SK-N-SH (cell line): ENCODE measurements around the gene PALLD.

Source experiments
- CTCF ChIP-seq: fragments of 200-600 bp; sonication (generic); IDR thresholded peaks from 2 replicates; pipeline ENCODE4 v1.6.1; 2017; ENCODE audit warnings: antibody characterized with exemption, mild to moderate bottlenecking, moderate library complexity
- EP300 ChIP-seq, 2 experiments: IDR thresholded peaks; 2 replicates each; pipeline versions ENCODE4 v1.4.0 to v1.6.1; 2012; ENCODE audit warnings: borderline replicate concordance in 1 of 2, low read depth in 1 of 2, low read length in 1 of 2
- FOXM1 ChIP-seq: IDR thresholded peaks from 2 replicates; pipeline ENCODE4 v1.4.0; 2012; ENCODE audit warnings: low read depth, mild to moderate bottlenecking
- GABPA ChIP-seq: IDR thresholded peaks from 2 replicates; pipeline ENCODE4 v1.4.0; 2012; ENCODE audit warnings: low read depth, mild to moderate bottlenecking
- JUND ChIP-seq: IDR thresholded peaks from 2 replicates; pipeline ENCODE4 v1.4.0; 2012
- MAX ChIP-seq: IDR thresholded peaks from 2 replicates; pipeline ENCODE4 v1.4.0; 2012; ENCODE audit warnings: low read depth
- NRF1 ChIP-seq: IDR thresholded peaks from 2 replicates; pipeline ENCODE4 v1.6.1; 2012; ENCODE audit warnings: low read depth, mild to moderate bottlenecking, low read length
- RCOR1 ChIP-seq: fragments of 150-350 bp; IDR thresholded peaks from 2 replicates; pipeline ENCODE4 v1.6.1; 2017; ENCODE audit warnings: antibody characterized with exemption, low read length
- REST ChIP-seq: IDR thresholded peaks from 2 replicates; pipeline ENCODE4 v1.6.1; 2012; ENCODE audit warnings: mild to moderate bottlenecking, low read depth, low read length, moderate library complexity
- RXRA ChIP-seq: IDR thresholded peaks from 2 replicates; pipeline ENCODE4 v1.4.0; 2012; ENCODE audit warnings: low read depth, mild to moderate bottlenecking, borderline replicate concordance

GRCh38 chr4:168524006-168524405 is 27.2 kb downstream of the PALLD start:
- TF ChIP-seq RXRA (no peak), MAX (no peak), REST (no peak), FOXM1 (no peak), NRF1 (no peak), JUND (peak; percentile 29; the same call in 1 of the 2 replicates), CTCF (no peak), GABPA (no peak), EP300 (IDR thresholded peaks at IDR 0.05; ENCODE audit: borderline replicate concordance in 1 of 2, low read depth in 1 of 2, low read length in 1 of 2) (no peak), RCOR1 (no peak)
